Thyroid gland (tissue), 4 donors: ENCODE data around the gene CREB5. TPM values are rescaled to one million over a fixed set of nuclear protein-coding genes. Genes with fewer than 3 reads are reported as not detected.

ENCODE experiments used
- DNase-seq, 2 donors: peaks; one replicate each; pipeline ENCODE4 v3.0.0-alpha.2; 2019
- H3K27ac ChIP-seq, 3 donors: fragments of 200-600 bp; sonication (generic); 1 replicate in 2 of 3; 2 replicates in 1 of 3; pipeline ENCODE4 v1.5.1; 2016 to 2019; ENCODE audit warnings: mild to moderate bottlenecking in 1 of 3, moderate library complexity in 1 of 3
- H3K27me3 ChIP-seq: fragments of 200-600 bp; sonication (generic); one replicate; pipeline ENCODE4 v1.5.1; 2019
- H3K36me3 ChIP-seq, 2 donors: fragments of 200-600 bp; sonication (generic); one replicate each; pipeline ENCODE4 v1.5.1; 2016 to 2019
- H3K4me1 ChIP-seq, 2 donors: fragments of 200-600 bp; sonication (generic); one replicate each; pipeline ENCODE4 v1.5.1; 2017 to 2019
- H3K4me3 ChIP-seq, 3 donors: fragments of 200-600 bp; sonication (generic); replicated peaks in 1 of 3; 1 replicate in 2 of 3; 2 replicates in 1 of 3; pipeline ENCODE4 v1.5.1; 2016; ENCODE audit warnings: mild to moderate bottlenecking in 1 of 3
- H3K9me3 ChIP-seq: fragments of 200-600 bp; sonication (generic); one replicate; pipeline ENCODE4 v1.5.1; 2017
- POLR2A ChIP-seq, 2 donors: fragments of 450-650 bp; IDR thresholded peaks; one replicate each; pipeline ENCODE4 v1.6.1; 2017; ENCODE audit warnings: antibody characterized with exemption in 2 of 2, mild to moderate bottlenecking in 2 of 2, moderate library complexity in 1 of 2
- WGBS, 2 donors: methylation state at CpG; one replicate each; pipeline ENCODE4 v1.1.5; 2017; 5-methylcytosine and 5-hydroxymethylcytosine counted together
- intact Hi-C: fragments of 100-400 bp; cut with DNase I; formaldehyde crosslinking; loops from one replicate; pipeline ENCODE4 v1.15.1; 2023
- total RNA-seq, 4 donors: library from RNA; depleted of rRNA; stranded (reverse); fragments of >200 nt; gene quantifications; one replicate each; pipeline ENCODE4 v1.2.3, GENCODE V29; 2016
- TF ChIP-seq, protein P1 (sequence below), 6 experiments: fragments of 200-600 bp in 3 of 6; fragments of 450-650 bp in 3 of 6; sonication (generic) in 3 of 6; IDR thresholded peaks; one replicate each; pipeline ENCODE4 v1.5.1; 2016 to 2019; ENCODE audit warnings: antibody characterized with exemption in 6 of 6, mild to moderate bottlenecking in 2 of 6, inconsistent platforms in 1 of 6, moderate library complexity in 1 of 6

Gene CREB5
- total RNA-seq, 4 donors from 2014 or later, result 2.5 to 13.6 (median 6.5) TPM

DNA sequence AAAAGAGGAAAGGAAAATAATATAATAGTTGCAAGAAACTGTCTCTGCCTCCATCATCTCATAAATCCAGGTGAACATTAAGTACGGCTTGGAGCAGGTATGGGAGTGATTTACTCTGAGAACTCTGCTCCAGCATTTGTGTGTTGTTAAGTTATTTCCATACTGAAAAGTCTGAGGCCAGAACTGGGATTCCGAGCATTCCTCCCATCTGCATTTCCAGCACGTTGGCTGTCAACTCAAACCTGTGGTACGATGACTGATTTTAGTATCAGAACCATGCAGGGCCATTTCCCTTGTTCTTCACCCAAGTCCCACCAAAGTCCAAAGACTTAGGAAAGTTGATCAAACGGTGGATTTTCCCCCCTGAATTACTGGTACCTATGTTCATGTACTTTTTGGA is 104.9 kb downstream of the CREB5 start:
- Histone ChIP-seq H3K4me3 (no peak overlapping the region), H3K9me3 (no peaks in the 10 kb centered on the region), H3K36me3 (no peaks in the 10 kb centered on the region), H3K27me3 (no peaks in the 10 kb centered on the region), H3K4me1 (no peaks in the 10 kb centered on the region), H3K27ac (no peak overlapping the region)
- TF ChIP-seq POLR2A (IDR thresholded peaks at IDR 0.05), result no peak
- TF ChIP-seq, protein P1, sequence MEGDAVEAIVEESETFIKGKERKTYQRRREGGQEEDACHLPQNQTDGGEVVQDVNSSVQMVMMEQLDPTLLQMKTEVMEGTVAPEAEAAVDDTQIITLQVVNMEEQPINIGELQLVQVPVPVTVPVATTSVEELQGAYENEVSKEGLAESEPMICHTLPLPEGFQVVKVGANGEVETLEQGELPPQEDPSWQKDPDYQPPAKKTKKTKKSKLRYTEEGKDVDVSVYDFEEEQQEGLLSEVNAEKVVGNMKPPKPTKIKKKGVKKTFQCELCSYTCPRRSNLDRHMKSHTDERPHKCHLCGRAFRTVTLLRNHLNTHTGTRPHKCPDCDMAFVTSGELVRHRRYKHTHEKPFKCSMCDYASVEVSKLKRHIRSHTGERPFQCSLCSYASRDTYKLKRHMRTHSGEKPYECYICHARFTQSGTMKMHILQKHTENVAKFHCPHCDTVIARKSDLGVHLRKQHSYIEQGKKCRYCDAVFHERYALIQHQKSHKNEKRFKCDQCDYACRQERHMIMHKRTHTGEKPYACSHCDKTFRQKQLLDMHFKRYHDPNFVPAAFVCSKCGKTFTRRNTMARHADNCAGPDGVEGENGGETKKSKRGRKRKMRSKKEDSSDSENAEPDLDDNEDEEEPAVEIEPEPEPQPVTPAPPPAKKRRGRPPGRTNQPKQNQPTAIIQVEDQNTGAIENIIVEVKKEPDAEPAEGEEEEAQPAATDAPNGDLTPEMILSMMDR (IDR thresholded peaks at IDR 0.05), result no peak
- WGBS, 2 donors, result 93% methylated on average over 5 of the region's 5 CpGs
- intact Hi-C loops, result no loop called here
- no peak for DNase-seq

DNA sequence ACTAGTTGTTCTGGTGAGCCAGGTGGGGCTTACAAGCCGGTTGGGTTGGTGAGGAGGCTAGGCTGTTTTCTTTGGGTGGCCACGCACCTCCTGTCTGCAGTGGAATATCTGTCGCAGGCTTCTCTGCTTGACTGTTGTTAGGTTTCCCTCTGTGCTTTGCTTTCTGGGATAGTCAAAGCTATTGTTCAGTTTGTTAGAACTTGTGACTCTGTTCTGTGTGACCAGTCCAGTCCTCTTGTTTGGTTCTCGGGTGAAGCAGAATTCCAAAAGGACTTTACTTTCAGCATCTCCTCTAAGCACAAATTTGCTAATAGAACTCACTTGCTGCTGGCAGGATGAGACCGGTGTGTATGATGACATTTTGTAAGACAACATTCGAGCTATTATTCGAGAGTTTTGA is 105.3 kb downstream of the CREB5 start:
- H3K9me3 ChIP-seq, result no peaks in the 10 kb centered on the region
- TF ChIP-seq, protein P1 (IDR thresholded peaks at IDR 0.05), result no peak
- TF ChIP-seq POLR2A (IDR thresholded peaks at IDR 0.05), result no peak
- no peak for DNase-seq
- H3K4me1 ChIP-seq, result no peaks in the 10 kb centered on the region
- H3K4me3 ChIP-seq, result no peak overlapping the region
- H3K27ac ChIP-seq, result no peak overlapping the region
- H3K36me3 ChIP-seq, result no peaks in the 10 kb centered on the region
- WGBS, 2 donors, result 86 to 89% methylated on average over 7 of the region's 7 CpGs
- intact Hi-C loops, result no loop called here
- H3K27me3 ChIP-seq, result no peaks in the 10 kb centered on the region

DNA sequence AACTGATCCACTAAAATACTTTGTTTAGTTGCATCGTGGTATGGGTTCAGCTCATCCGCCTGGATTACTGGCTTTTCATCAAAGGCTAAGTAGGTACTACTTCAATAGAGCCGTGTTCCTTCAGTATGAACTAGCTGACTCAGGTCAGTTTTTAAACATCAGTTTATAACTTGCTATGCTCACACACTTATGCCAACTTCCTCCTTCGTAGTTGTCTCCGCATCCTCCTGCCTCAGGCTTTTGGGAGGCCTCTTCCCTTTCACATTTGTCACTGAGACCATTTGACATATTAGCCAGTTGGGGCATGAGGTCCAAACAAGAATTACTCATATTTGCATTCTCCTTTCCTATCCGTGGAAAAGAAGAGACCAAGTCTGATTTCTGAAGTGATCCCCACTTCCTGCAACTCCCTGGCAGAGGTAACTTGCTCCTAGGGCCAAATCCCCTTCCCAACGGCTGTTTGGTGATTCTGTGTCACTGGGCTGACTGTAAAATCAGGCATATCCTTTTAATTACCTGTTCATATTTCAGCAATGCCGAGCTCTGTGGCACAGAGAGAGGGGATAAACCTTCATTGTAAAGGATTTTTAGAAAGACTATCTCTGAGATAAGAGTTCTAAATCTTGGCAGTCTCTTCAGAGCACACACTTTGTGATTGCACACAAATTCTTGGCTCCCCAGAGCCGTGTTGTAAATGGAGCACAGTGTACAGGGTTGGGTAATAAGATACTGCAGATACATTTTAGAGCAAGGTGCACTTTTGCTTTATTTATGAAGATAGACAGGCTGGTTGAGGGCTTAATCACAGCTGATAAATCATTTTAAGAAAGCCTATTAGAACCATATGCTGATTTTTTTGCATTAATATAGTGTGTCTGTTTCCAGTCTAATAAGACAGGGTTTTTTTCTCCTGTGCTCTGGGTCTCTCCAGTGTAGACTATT is 108.0 kb downstream of the CREB5 start:
- Histone ChIP-seq H3K27me3 (no peaks in the 10 kb centered on the region), H3K9me3 (no peaks in the 10 kb centered on the region), H3K36me3 (no peaks in the 10 kb centered on the region), H3K4me3 (no peak overlapping the region), H3K27ac (no peak overlapping the region), H3K4me1 (no peaks in the 10 kb centered on the region)
- DNase-seq, result no peak
- WGBS, 2 donors, result 71 to 74% methylated on average over 9 of the region's 9 CpGs
- intact Hi-C loops, result no loop called here
- no peak for TF ChIP-seq POLR2A (IDR thresholded peaks at IDR 0.05)
- TF ChIP-seq, protein P1 (IDR thresholded peaks at IDR 0.05), result no peak

DNA sequence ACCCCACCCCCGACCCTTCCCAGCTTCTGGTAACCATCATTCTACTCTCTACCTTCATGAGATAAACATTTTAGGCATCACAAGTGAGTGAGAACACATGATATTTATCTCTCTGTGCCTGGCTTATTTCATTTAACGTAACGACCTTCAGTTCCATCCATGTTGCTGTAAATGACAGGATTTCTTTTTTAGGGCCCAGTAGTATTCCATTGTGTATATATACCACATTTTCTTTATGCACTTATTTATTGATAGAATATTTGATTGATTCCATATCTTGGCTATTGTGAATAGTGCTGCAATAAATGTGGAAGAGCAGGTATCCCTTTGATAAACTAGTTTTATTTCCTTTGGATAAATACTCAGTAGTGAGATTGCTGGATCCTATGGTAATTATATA is 112.7 kb downstream of the CREB5 start:
- Histone ChIP-seq H3K27me3 (no peaks in the 10 kb centered on the region), H3K9me3 (no peaks in the 10 kb centered on the region), H3K27ac (no peak overlapping the region), H3K4me1 (peaks cover 0 to 1% of the 10 kb centered on the region in 2 donors), H3K36me3 (no peaks in the 10 kb centered on the region), H3K4me3 (no peak overlapping the region)
- no peak for TF ChIP-seq POLR2A (IDR thresholded peaks at IDR 0.05)
- TF ChIP-seq, protein P1 (IDR thresholded peaks at IDR 0.05), result no peak
- WGBS, 2 donors, result 60 to 88% methylated on average over 3 of the region's 3 CpGs
- DNase-seq, result no peak
- intact Hi-C loops, result no loop called here

DNA sequence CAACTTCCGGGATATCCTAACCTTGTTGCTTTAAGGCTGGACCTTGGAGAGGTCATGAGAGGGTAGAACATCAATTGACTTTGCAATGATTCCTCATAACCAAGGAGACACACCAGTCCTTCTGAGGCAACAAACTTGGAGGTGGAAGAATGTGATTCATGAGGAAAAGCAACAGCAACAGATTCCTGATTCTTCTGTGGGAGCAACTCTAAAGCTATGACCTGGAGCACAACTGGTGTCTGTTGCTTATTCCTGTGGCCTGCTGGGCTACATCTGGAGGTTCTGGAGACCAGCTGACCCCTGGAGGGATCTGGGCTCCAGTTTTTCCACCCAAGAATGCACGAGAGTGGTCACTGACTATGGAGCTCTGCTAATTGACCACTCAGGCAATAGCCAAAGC is 116.6 kb downstream of the CREB5 start:
- H3K9me3 ChIP-seq, result no peaks in the 10 kb centered on the region
- H3K4me1 ChIP-seq, result peaks cover 6 to 15% of the 10 kb centered on the region in 2 donors
- H3K4me3 ChIP-seq, result no peak overlapping the region
- H3K36me3 ChIP-seq, result no peaks in the 10 kb centered on the region
- no peak overlapping the region for H3K27ac ChIP-seq
- intact Hi-C loops, result no loop called here
- TF ChIP-seq, protein P1 (IDR thresholded peaks at IDR 0.05), result no peak
- TF ChIP-seq POLR2A (IDR thresholded peaks at IDR 0.05), result no peak
- no peaks in the 10 kb centered on the region for H3K27me3 ChIP-seq
- DNase-seq, result no peak
- WGBS, 2 donors, result 85 to 87% methylated on average over 2 of the region's 2 CpGs
